Measurements from ENCODE around the gene RBBP8.

DNA sequence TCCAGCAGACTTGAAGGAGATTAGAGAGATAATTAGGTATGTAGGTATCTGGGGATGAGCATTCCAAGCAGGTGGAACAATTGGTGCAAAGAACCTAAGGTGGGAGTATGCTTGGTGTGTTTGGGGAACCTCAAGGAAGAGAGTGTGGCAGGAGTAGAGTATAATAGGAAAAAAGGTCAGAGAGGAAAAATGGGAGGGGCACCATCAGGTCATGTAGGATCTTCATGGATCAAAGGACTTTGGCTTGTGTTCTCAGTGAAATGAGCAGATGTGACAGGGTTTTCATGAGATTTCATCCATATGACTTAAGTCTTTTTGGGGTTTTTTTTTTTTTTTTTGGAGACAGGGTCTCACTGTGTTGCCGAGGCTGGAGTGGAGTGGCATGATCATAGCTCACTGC lies 47.3 kb downstream of the RBBP8 start:
- TF ChIP-seq, protein P1, sequence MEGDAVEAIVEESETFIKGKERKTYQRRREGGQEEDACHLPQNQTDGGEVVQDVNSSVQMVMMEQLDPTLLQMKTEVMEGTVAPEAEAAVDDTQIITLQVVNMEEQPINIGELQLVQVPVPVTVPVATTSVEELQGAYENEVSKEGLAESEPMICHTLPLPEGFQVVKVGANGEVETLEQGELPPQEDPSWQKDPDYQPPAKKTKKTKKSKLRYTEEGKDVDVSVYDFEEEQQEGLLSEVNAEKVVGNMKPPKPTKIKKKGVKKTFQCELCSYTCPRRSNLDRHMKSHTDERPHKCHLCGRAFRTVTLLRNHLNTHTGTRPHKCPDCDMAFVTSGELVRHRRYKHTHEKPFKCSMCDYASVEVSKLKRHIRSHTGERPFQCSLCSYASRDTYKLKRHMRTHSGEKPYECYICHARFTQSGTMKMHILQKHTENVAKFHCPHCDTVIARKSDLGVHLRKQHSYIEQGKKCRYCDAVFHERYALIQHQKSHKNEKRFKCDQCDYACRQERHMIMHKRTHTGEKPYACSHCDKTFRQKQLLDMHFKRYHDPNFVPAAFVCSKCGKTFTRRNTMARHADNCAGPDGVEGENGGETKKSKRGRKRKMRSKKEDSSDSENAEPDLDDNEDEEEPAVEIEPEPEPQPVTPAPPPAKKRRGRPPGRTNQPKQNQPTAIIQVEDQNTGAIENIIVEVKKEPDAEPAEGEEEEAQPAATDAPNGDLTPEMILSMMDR (IDR thresholded peaks at IDR 0.05; ENCODE audit: low read depth, low read length, missing input control), result no peak
- TF ChIP-seq, protein P2, sequence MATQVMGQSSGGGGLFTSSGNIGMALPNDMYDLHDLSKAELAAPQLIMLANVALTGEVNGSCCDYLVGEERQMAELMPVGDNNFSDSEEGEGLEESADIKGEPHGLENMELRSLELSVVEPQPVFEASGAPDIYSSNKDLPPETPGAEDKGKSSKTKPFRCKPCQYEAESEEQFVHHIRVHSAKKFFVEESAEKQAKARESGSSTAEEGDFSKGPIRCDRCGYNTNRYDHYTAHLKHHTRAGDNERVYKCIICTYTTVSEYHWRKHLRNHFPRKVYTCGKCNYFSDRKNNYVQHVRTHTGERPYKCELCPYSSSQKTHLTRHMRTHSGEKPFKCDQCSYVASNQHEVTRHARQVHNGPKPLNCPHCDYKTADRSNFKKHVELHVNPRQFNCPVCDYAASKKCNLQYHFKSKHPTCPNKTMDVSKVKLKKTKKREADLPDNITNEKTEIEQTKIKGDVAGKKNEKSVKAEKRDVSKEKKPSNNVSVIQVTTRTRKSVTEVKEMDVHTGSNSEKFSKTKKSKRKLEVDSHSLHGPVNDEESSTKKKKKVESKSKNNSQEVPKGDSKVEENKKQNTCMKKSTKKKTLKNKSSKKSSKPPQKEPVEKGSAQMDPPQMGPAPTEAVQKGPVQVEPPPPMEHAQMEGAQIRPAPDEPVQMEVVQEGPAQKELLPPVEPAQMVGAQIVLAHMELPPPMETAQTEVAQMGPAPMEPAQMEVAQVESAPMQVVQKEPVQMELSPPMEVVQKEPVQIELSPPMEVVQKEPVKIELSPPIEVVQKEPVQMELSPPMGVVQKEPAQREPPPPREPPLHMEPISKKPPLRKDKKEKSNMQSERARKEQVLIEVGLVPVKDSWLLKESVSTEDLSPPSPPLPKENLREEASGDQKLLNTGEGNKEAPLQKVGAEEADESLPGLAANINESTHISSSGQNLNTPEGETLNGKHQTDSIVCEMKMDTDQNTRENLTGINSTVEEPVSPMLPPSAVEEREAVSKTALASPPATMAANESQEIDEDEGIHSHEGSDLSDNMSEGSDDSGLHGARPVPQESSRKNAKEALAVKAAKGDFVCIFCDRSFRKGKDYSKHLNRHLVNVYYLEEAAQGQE (IDR thresholded peaks at IDR 0.05), result no peak
- TF ChIP-seq NR2F2 (IDR thresholded peaks at IDR 0.05), result no peak
- TF ChIP-seq, protein P3, sequence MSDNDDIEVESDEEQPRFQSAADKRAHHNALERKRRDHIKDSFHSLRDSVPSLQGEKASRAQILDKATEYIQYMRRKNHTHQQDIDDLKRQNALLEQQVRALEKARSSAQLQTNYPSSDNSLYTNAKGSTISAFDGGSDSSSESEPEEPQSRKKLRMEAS (IDR thresholded peaks at IDR 0.05), result no peak
- TF ChIP-seq, protein P4, sequence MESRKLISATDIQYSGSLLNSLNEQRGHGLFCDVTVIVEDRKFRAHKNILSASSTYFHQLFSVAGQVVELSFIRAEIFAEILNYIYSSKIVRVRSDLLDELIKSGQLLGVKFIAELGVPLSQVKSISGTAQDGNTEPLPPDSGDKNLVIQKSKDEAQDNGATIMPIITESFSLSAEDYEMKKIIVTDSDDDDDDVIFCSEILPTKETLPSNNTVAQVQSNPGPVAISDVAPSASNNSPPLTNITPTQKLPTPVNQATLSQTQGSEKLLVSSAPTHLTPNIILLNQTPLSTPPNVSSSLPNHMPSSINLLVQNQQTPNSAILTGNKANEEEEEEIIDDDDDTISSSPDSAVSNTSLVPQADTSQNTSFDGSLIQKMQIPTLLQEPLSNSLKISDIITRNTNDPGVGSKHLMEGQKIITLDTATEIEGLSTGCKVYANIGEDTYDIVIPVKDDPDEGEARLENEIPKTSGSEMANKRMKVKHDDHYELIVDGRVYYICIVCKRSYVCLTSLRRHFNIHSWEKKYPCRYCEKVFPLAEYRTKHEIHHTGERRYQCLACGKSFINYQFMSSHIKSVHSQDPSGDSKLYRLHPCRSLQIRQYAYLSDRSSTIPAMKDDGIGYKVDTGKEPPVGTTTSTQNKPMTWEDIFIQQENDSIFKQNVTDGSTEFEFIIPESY (IDR thresholded peaks at IDR 0.05), result no peak
- no peak for TF ChIP-seq RAD21 (IDR thresholded peaks at IDR 0.05)
- TF ChIP-seq TAF1 (conservative IDR thresholded peaks at IDR 0.05), result no peak
- no peak for TF ChIP-seq JUND (IDR thresholded peaks at IDR 0.05)
- TF ChIP-seq YY1 (IDR thresholded peaks at IDR 0.05), result no peak

Data from liver (tissue), 3 donors.